ENCODE results near the gene CDC42EP4.
"Not testable (repeated sequence)": the region's sequence is repeated elsewhere in the genome, so short reads cannot be mapped to it uniquely, and the experiment has no call there.

The CDC42EP4 gene

GRCh38 chr17:73318836-73319235 is 7.0 kb upstream of the CDC42EP4 start:
- DNase-seq, result no peak

GRCh38 chr17:73318427-73318813 is 6.6 kb upstream of the CDC42EP4 start:
- no peak for DNase-seq

GRCh38 chr17:73317513-73318426 is 6.0 kb upstream of the CDC42EP4 start:
- no peak for DNase-seq

GRCh38 chr17:73316919-73317505 is 5.2 kb upstream of the CDC42EP4 start:
- no peak for DNase-seq

- DNase-seq, result no peak
These were observed 3.7 kb upstream of the CDC42EP4 start for GRCh38 chr17:73315471-73315870.

GRCh38 chr17:73313526-73314127 is 1.8 kb upstream of the CDC42EP4 start:
- DNase-seq, result no peak

GRCh38 chr17:73312887-73313286 is 1.1 kb upstream of the CDC42EP4 start:
- not testable (repeated sequence) for DNase-seq

- no peak for DNase-seq
These were observed 397 bp downstream of the CDC42EP4 start for GRCh38 chr17:73311428-73311780.

- DNase-seq, result no peak
These were observed 1.8 kb downstream of the CDC42EP4 start for GRCh38 chr17:73309727-73310596.

- not testable (repeated sequence) for DNase-seq
These were observed 2.8 kb downstream of the CDC42EP4 start for GRCh38 chr17:73308959-73309358.

GRCh38 chr17:73308017-73308823 is 3.6 kb downstream of the CDC42EP4 start:
- no peak for DNase-seq

- no peak for DNase-seq
These were observed 4.7 kb downstream of the CDC42EP4 start for GRCh38 chr17:73307130-73307529.

GRCh38 chr17:73305845-73306836 is 5.7 kb downstream of the CDC42EP4 start:
- DNase-seq, result no peak

GRCh38 chr17:73304971-73305812 is 6.6 kb downstream of the CDC42EP4 start:
- DNase-seq, result no peak

- DNase-seq, result no peak
These were observed 7.4 kb downstream of the CDC42EP4 start for GRCh38 chr17:73304438-73304837.

- DNase-seq, result no peak
These were observed 9.6 kb downstream of the CDC42EP4 start for GRCh38 chr17:73302189-73302588.

- DNase-seq, result no peak
These were observed 10.4 kb downstream of the CDC42EP4 start for GRCh38 chr17:73301369-73301768.

GRCh38 chr17:73300392-73300791 is 11.4 kb downstream of the CDC42EP4 start:
- no peak for DNase-seq

- DNase-seq, result no peak
These were observed 13.6 kb downstream of the CDC42EP4 start for GRCh38 chr17:73297934-73298861.

Data from stimulated activated CD8-positive, alpha-beta memory T cell treated with anti-CD3 and anti-CD28 coated beads, Interleukin-4, amount 100 ng/mL, for 48 hours (primary cell).